K562 (cell line): ENCODE data around the gene PSRC1. TPM values are rescaled to one million over a fixed set of nuclear protein-coding genes. Genes with fewer than 3 reads are reported as not detected.

Source experiments
- ARNT ChIP-seq, 2 experiments: fragments of 450-650 bp; IDR thresholded peaks; 2 replicates each; pipeline ENCODE4 v1.6.1; 2016; ENCODE audit warnings: mild to moderate bottlenecking in 1 of 2
- BHLHE40 ChIP-seq: IDR thresholded peaks from 2 replicates; pipeline ENCODE4 v1.6.1; 2011; ENCODE audit warnings: low read length, improper control_type of control experiment
- CEBPG ChIP-seq, 3 experiments: fragments of 200-800 bp in 1 of 3; sonication (Bioruptor generic) in 1 of 3; sonication (generic) in 1 of 3; formaldehyde crosslinking in 1 of 3; IDR thresholded peaks in 2 of 3; conservative IDR thresholded peaks in 1 of 3; 2 replicates each; pipeline versions ENCODE4 v1.6.1 to v1.8.0; 2016 to 2022; ENCODE audit warnings: missing compliant biosample characterization in 2 of 3, missing genetic modification characterization in 2 of 3, mild to moderate bottlenecking in 1 of 3, missing genetic modification reagents in 1 of 3
- COPS2 ChIP-seq: fragments of 450-650 bp; conservative IDR thresholded peaks from 2 replicates; pipeline ENCODE4 v1.6.1; 2016; ENCODE audit warnings: mild to moderate bottlenecking, moderate library complexity
- CREBBP ChIP-seq: IDR thresholded peaks from one replicate; pipeline ENCODE4 v1.6.1; 2012; ENCODE audit warnings: low read depth, mild to moderate bottlenecking, control low read depth, inconsistent platforms, low read length
- CXXC5 ChIP-seq: fragments of 250-450 bp; sonication (Bioruptor Pico); IDR thresholded peaks from 2 replicates; pipeline ENCODE4 v1.8.0; 2022; ENCODE audit warnings: inconsistent platforms, mild to moderate bottlenecking, moderate library complexity
- ETV5 ChIP-seq: sonication (generic); formaldehyde crosslinking; IDR thresholded peaks from 2 replicates; pipeline ENCODE4 v1.4.0; 2020; ENCODE audit warnings: low read depth, mild to moderate bottlenecking, missing genetic modification reagents
- FIP1L1 ChIP-seq: fragments of 200-400 bp; formaldehyde crosslinking; IDR thresholded peaks from 2 replicates; pipeline ENCODE4 v1.6.1; 2018; ENCODE audit warnings: mild to moderate bottlenecking, low read depth, low read length; ENCODE audit not compliant: poor library complexity, severe bottlenecking
- FOS ChIP-seq: IDR thresholded peaks from 3 replicates; pipeline ENCODE4 v1.6.1; 2011; ENCODE audit not compliant: insufficient read length; ENCODE audit errors: extremely low read depth
- HNRNPUL1 ChIP-seq: fragments of 200-400 bp; formaldehyde crosslinking; IDR thresholded peaks from 2 replicates; pipeline ENCODE4 v1.6.1; 2017; ENCODE audit warnings: low read length
- HOXB6 ChIP-seq: fragments of 250-450 bp; sonication (Bioruptor Pico); IDR thresholded peaks from 2 replicates; pipeline ENCODE4 v1.5.1; 2022; ENCODE audit warnings: mild to moderate bottlenecking, borderline replicate concordance
- MEF2A ChIP-seq: IDR thresholded peaks from 2 replicates; pipeline ENCODE4 v1.6.1; 2011; ENCODE audit warnings: low read depth, mild to moderate bottlenecking, low read length, moderate library complexity; ENCODE audit not compliant: control insufficient read depth
- NONO ChIP-seq, 2 experiments: fragments of 200-400 bp in 1 of 2; fragments of 450-650 bp in 1 of 2; formaldehyde crosslinking in 1 of 2; IDR thresholded peaks; 2 replicates each; pipeline ENCODE4 v1.6.1; 2017; ENCODE audit warnings: low read depth in 2 of 2, mild to moderate bottlenecking in 2 of 2, moderate library complexity in 2 of 2, low read length in 1 of 2
- NRF1 ChIP-seq, 2 experiments: fragments of 450-650 bp; IDR thresholded peaks in 1 of 2; conservative IDR thresholded peaks in 1 of 2; 2 replicates each; pipeline ENCODE4 v1.6.1; 2014; ENCODE audit warnings: mild to moderate bottlenecking in 2 of 2
- RBM17 ChIP-seq: fragments of 200-400 bp; formaldehyde crosslinking; IDR thresholded peaks from 2 replicates; pipeline ENCODE4 v1.6.1; 2017; ENCODE audit warnings: low read depth, mild to moderate bottlenecking, low read length, borderline replicate concordance
- SIX5 ChIP-seq, 2 experiments: IDR thresholded peaks; 2 replicates each; pipeline ENCODE4 v1.6.1; 2011; ENCODE audit warnings: low read length in 2 of 2, borderline replicate concordance in 1 of 2, low read depth in 1 of 2, mild to moderate bottlenecking in 1 of 2, moderate library complexity in 1 of 2; ENCODE audit not compliant: insufficient read depth in 1 of 2
- SPI1 ChIP-seq: IDR thresholded peaks from 2 replicates; pipeline ENCODE4 v1.6.1; 2011; ENCODE audit warnings: low read depth, low read length, control low read depth, borderline replicate concordance
- ZNF408 ChIP-seq: fragments of 250-450 bp; sonication (Bioruptor Pico); IDR thresholded peaks from 2 replicates; pipeline ENCODE4 v1.4.0; 2020; ENCODE audit warnings: low read depth, mild to moderate bottlenecking, moderate library complexity
- ZNF445 ChIP-seq: fragments of 250-450 bp; sonication (Bioruptor Pico); IDR thresholded peaks from 2 replicates; pipeline ENCODE4 v1.4.0; 2020; ENCODE audit warnings: low read depth, mild to moderate bottlenecking, moderate library complexity
- polyA plus RNA-seq, 8 experiments: library from polyadenylated mRNA; depleted of rRNA in 4 of 8; stranded (reverse) in 5 of 8; unstranded in 3 of 8; fragments of >200 nt; fragmentation: Nextera tagmentation in 2 of 8; fragmentation: Illumina TruSeq in 1 of 8; extraction: Ambion mirVana in 2 of 8; extraction: Trizol in 1 of 8; gene quantifications; 2 replicates each; pipeline versions ENCODE4 v1.2.1 to v1.2.3, GENCODE V29; 2011 to 2014; ENCODE audit warnings: inconsistent platforms in 1 of 8, missing spikeins in 1 of 8
- total RNA-seq, 7 experiments: library from RNA; depleted of rRNA in 6 of 7; stranded (reverse); fragments of >200 nt in 6 of 7; fragmentation: Illumina TruSeq in 2 of 7; extraction: Trizol in 2 of 7; gene quantifications; 2 replicates each; pipeline versions ENCODE4 v1.2.1 to v1.2.3, GENCODE V29; 2011 to 2021; ENCODE audit warnings: low replicate concordance in 1 of 7
- TF ChIP-seq, protein P1 (sequence below): sonication (generic); formaldehyde crosslinking; IDR thresholded peaks from 2 replicates; pipeline ENCODE4 v1.8.1; 2023; ENCODE audit warnings: mild to moderate bottlenecking, missing genetic modification reagents
- TF ChIP-seq, protein P2 (sequence below): fragments of 250-450 bp; sonication (Bioruptor Pico); IDR thresholded peaks from 2 replicates; pipeline ENCODE4 v1.8.0; 2022; ENCODE audit warnings: inconsistent platforms
- TF ChIP-seq, protein P3 (sequence below): sonication (generic); IDR thresholded peaks from 2 replicates; pipeline ENCODE4 v1.6.1; 2016

PSRC1 gene
- total and polyA plus RNA-seq, 9 of the 15 experiments (the other 6 are each of a cell fraction or from before 2014, with no cell fraction given), result 6.5 to 65.2 (median 39.3) TPM

DNA sequence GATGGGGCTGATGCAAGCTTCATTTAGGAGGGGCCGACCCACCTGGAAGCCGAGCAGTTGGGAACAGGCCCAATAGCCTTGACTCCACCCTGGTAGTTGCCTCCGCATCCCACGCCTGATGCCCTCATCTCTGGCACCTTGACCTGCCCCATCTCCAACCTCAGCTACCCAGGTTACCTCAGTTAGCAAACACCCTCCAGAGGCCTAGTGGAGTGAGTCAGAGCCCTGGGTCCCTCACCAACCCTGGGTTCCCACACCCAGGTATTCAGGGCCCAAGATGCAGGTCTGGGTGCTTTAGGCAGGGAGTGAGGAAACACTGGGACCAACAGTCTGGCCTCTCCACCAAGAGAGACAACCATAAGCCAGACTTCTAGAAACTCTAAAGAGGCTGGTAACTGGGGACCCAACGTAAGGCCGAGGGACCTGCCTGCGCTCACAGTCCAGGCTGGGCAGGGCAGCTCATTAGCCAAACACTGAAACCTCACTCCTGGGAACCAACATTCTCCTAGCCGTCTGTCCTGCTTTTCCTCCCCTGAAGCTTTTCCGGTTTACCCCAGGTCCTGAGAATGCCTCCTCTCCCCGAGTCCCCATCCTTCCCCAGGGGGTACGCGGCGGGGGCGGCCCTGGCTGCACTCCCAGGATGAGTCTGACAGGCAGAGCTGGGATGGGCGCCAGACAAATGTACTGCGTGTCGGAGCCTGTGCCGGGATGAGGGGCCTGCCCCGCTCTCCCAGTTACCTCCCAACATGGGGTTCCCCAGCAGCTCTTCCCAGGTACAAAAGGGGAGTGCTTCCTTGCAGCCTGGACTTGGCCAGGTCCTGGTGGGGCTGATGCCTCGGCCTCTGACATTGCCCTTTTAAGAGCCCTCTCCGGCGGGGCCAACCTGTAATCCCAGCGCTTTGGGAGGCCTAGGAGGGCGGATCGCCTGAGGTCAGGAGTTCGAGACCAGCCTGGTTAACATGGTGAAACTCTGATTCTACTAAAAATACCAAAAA, 42.5 kb downstream of the PSRC1 start (continued):
- TF ChIP-seq, protein P1, sequence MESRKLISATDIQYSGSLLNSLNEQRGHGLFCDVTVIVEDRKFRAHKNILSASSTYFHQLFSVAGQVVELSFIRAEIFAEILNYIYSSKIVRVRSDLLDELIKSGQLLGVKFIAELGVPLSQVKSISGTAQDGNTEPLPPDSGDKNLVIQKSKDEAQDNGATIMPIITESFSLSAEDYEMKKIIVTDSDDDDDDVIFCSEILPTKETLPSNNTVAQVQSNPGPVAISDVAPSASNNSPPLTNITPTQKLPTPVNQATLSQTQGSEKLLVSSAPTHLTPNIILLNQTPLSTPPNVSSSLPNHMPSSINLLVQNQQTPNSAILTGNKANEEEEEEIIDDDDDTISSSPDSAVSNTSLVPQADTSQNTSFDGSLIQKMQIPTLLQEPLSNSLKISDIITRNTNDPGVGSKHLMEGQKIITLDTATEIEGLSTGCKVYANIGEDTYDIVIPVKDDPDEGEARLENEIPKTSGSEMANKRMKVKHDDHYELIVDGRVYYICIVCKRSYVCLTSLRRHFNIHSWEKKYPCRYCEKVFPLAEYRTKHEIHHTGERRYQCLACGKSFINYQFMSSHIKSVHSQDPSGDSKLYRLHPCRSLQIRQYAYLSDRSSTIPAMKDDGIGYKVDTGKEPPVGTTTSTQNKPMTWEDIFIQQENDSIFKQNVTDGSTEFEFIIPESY (CRISPR knock-in tag), result peak; percentile 83; the same call in 1 of the 2 replicates
- no peak for TF ChIP-seq MEF2A
- no peak for TF ChIP-seq RBM17
- TF ChIP-seq ETV5 (CRISPR knock-in tag), result no peak
- TF ChIP-seq NRF1 (conservative IDR thresholded peaks at IDR 0.05 in 1 of 2, IDR thresholded peaks at IDR 0.05 in 1 of 2), result no peak
- no peak for TF ChIP-seq CXXC5 (CRISPR knock-in tag)
- no peak for TF ChIP-seq ZNF408 (CRISPR knock-in tag)
- TF ChIP-seq BHLHE40, result peak; percentile 14; the same call in 1 of the 2 replicates
- no peak for TF ChIP-seq COPS2
- no peak for TF ChIP-seq FOS
- TF ChIP-seq NONO (IDR thresholded peaks at IDR 0.05; ENCODE audit: low read depth in 2 of 2, low read length in 1 of 2), result no peak
- TF ChIP-seq, protein P2, sequence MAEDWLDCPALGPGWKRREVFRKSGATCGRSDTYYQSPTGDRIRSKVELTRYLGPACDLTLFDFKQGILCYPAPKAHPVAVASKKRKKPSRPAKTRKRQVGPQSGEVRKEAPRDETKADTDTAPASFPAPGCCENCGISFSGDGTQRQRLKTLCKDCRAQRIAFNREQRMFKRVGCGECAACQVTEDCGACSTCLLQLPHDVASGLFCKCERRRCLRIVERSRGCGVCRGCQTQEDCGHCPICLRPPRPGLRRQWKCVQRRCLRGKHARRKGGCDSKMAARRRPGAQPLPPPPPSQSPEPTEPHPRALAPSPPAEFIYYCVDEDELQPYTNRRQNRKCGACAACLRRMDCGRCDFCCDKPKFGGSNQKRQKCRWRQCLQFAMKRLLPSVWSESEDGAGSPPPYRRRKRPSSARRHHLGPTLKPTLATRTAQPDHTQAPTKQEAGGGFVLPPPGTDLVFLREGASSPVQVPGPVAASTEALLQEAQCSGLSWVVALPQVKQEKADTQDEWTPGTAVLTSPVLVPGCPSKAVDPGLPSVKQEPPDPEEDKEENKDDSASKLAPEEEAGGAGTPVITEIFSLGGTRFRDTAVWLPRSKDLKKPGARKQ (CRISPR knock-in tag), result no peak
- TF ChIP-seq HNRNPUL1, result no peak
- TF ChIP-seq, protein P3, sequence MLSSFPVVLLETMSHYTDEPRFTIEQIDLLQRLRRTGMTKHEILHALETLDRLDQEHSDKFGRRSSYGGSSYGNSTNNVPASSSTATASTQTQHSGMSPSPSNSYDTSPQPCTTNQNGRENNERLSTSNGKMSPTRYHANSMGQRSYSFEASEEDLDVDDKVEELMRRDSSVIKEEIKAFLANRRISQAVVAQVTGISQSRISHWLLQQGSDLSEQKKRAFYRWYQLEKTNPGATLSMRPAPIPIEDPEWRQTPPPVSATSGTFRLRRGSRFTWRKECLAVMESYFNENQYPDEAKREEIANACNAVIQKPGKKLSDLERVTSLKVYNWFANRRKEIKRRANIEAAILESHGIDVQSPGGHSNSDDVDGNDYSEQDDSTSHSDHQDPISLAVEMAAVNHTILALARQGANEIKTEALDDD, result no peak
- TF ChIP-seq SIX5 (IDR thresholded peaks at IDR 0.05; ENCODE audit: borderline replicate concordance in 1 of 2, insufficient read depth in 1 of 2, low read depth in 1 of 2, low read length in 2 of 2), result no peak
- no peak for TF ChIP-seq CEBPG (CRISPR knock-in tag; IDR thresholded peaks at IDR 0.05)
- TF ChIP-seq CEBPG (tag; conservative IDR thresholded peaks at IDR 0.05 in 1 of 2, IDR thresholded peaks at IDR 0.05 in 1 of 2), result no peak
- peak; percentile 16; the same call in 1 of the 2 replicates for TF ChIP-seq ZNF445 (CRISPR knock-in tag)
- 0 out of 2 replicates have a peak, but pooled peaks have one; percentile 16 for TF ChIP-seq HOXB6
- TF ChIP-seq ARNT (IDR thresholded peaks at IDR 0.05), result no peak
- no peak for TF ChIP-seq CREBBP
- TF ChIP-seq FIP1L1, result no peak
- TF ChIP-seq SPI1, result no peak
